NCI-H2227 (cell line): Measurements from ENCODE around the gene ADTRP.

Source experiments
- DNase-seq: peaks from one replicate; lab custom pipeline; 2025; ENCODE audit not compliant: unreplicated experiment; lab: John Stamatoyannopoulos, UW

The ADTRP gene

DNA sequence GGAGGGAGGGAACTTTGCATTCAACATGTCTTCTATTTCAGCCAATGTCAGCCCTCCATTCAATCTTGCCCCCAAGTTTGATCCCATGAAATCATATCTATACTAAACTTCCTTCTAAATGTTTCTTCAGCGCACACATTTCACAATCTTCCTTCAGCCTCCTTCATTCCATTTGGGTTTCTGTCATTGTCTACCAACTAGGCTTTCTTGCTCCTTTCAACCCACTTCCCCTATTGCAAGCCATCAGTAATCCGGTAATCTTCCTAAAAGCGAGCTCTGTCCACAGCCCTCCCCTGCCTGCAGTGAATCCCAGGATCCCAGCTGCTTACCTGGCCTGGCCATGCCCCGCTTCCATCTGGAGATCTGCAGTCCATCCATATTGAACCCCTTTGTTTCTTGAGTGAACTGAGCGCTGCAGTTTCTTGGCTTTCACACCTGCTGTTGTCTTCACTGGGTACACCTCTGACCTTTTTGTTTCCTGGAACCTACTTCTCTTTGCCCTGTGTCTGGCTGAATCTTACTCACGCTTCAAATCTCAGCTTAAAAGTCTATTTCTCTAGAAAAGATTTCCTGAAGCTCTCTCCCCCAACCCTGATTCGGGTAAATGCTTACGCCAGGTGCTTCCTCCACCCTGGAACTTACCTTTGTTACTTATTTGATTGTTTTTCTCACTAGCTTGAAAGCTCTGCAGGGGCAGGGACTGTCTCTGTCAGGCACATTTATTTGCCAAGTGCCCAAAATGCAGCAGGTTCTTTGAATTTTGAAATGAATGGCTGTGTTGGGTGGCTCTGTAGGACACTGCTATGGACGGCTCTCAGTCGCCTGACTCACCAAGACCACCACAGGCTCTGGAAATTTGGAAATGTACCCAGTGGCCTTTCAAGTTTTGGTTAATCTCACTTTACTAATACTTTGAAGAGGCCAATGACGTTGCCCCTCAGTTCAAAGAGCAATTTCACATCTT, 50.3 kb downstream of the ADTRP start:
- DNase-seq = no peak

DNA sequence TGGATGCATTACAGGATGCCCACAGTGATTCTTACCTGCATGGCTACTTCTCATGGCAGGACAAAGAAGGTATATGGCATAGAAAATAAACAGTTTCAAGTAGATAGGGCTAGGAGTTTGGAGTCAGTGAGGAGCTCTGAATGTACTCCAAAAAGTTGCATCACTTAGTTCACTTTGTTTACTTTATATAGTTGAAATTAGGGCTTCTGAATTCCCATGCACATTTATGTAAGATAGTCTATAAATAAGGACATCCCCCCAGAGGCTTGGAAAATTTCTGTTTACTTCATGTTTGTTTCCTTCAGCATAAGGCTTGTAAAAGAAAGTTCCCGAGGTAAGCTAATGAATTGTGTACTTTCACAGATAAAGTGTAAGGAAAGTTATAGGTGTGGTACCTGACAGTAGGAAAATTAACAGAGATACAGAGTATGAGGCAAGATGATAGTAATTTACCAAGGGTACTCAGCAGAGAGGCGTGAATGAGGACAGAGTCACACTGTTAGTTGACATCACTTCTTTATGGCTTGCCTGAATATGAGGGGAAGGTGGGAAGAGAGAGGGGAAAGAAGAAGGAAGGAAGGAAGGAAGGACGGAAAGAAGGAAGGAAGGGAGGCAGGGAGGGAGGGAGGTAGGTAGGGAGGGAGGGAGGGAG, 51.1 kb downstream of the ADTRP start:
- DNase-seq = no peak

DNA sequence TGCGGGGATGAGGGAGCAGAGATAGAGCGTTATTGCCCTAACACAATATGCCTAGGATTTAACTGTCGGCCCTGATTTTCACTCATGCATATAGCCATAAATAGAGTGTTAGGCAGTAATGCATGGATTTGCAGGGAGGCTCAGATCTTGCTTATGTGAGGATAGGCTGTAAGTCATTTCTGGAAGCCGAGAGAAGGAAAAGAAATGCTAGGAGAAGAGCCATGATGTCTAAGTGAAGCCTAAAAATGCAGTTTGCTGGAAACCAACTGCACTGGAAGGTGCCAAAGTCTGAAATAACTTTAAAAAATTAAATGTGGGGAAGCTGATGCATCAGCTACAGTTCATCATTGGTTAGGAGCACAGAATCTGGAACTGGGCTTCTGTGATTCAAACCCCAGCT, 54.3 kb downstream of the ADTRP start:
- no peak for DNase-seq

DNA sequence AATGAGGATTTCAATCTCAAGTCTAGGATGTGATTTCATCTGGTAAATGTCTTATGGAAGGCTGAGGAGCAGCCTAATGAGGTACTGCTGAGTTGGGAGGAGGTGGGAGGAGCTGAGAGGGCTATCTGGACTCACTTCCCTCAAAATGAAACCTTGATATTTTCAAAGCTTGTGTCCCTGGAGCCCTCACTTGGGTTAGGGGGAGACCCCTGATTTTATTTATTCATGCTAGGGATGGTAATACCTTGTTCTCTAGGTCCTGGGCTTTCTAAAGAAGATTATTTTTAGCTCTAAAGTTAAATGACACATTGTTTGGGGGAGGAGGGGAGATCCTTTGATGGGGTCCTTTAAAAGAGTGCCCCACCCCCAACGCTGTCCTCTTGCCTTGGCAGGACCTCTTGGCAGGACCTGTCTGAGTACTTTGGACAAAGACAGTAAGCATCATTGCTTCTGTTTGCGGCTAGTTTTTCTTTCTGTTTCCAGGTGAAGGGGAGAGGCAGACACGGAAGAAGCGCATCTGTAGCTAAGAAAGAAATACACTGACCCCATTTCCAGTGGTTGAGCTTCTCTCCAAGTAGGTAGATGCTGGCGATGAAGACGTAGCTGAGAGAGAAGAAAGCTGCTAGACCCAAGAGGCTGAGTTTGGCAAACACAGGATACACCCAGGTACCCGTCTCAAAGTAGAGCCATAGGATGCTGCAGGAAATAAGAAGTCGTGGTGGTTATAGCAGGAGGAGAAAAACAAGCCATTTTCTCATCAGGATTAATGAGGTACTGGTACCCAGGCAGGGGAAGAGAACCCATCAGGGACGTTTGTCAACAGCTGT, 55.6 kb downstream of the ADTRP start:
- DNase-seq = no peak

DNA sequence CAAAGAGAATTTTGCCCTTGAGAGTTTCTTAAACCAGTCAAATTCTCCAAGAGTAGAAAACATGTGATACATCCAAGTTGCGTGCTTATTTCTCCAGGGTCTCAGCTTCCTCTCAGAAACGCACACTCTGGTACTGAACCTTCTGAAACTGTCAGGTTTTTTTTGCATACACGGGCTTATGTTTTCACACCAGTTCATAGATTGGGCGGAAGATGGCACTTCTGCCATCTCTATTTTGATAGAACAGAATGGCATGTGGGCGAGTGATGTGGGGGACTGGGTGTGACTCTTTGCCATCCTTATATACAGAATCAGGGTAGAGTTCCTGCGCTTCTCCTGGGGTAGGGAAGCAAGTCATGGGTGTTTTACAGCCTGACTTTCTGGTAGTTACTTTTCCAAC, 56.4 kb downstream of the ADTRP start:
- no peak for DNase-seq

DNA sequence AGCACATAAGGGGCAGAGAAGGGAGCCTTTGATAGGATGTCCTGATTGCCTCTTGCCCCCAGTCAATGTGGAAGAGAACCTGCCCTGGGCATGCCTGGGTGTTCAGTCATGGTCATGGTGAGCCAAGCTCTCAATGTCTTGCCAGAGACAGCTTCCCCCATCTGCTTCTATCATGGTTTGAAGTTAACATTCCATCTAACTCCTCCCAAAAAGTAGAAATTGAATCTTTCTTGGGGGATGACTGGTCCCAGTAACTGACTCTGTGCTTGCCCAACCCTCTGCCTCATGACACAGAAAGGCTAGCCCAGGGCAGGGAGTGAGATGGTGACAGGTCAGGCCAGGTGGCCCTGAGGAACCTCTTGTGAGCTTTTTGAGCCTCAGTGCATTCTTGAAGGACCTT, 60.1 kb downstream of the ADTRP start:
- DNase-seq = no peak

DNA sequence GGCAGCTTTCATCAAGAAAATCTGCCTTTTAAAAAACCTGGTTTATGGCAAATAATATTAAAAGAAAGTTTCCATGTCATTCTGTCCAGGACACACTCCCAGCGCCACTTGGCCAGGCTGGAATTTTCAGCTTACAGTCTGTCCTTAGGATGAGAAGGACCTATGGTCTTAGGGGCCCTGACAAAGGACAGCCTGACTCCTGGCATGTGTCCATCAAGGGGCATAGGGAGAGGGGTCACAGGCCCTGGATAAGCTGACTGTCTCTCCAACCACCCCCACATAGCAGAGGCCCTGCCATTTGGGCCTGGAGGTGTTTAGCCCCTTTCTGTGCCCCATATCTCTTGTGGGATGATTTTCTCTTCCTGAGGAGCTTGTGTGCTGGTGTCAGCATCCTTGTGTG, 60.6 kb downstream of the ADTRP start:
- DNase-seq = no peak

DNA sequence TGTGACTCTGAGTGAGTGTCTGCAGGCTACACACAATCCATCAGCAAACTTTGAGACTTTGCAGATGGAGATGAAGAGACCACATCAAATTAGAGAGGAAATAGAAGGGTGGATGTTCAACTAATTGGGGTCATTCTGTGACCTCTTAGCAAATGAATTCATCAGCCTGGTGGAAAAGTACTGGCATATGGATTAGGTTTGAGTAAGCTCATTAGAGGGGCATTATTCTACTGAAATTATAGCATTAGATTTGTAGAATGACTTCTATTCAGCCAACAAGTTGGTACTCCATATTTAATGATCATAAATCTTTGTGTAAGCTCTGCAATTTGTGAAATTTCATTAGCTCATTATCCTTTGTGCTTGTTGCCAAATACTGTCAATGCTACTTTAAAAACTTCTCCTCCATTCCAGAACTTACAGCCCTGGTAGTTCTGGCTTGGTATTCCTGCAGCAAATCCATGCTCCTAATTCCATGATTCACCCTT, 63.8 kb downstream of the ADTRP start:
- DNase-seq = no peak

DNA sequence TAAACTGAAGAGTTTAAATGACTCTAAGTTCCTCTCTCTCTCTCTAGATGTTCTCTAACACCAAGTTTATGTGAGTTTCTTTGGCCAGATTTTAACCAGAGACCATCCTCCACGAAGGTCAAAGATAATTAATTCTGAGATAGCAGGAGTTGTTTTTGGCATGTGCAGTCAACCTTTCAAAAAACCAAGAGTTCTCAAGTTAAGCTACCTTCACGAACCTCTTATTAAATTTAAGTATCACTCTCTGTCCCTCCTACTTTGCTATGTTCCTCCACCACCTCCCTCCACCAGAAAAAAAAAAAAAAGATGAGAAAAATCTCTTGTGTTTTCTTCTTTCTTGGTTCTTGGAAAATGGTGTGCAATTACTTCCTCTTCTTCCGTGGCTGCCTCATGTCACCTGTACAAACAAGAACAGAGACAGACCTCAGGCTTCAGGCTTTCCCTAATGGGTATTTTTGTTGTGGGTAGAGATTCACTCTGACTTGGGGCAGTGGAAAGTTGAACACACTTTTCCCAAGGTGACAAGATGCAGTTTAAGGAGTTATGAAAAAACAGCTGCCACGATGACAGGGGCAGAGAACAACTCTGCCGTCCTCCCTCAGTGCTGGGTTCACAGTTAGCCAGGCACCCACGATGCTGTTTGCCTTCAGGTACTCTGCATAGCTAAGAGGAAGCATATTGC, 64.3 kb downstream of the ADTRP start:
- no peak for DNase-seq

DNA sequence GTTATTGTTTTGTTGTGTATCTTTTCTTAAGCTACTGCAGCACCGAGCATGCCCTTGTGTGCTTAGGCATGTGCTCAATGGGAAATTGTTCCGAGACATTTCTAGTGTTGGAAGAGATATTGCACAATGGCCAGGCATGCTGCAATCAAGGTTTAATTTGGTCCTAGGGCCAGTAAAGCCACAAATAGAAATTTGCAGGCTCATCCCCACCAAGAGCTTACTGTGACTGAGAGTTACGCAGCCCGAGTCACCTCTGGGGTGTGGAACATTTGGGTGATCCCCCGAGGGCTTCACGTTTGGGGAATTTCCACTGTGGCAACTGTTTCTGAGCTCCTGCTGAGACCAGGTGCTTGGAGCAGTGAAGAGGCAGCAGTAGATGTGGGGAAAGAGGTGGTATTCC, 65.8 kb downstream of the ADTRP start:
- DNase-seq = no peak

DNA sequence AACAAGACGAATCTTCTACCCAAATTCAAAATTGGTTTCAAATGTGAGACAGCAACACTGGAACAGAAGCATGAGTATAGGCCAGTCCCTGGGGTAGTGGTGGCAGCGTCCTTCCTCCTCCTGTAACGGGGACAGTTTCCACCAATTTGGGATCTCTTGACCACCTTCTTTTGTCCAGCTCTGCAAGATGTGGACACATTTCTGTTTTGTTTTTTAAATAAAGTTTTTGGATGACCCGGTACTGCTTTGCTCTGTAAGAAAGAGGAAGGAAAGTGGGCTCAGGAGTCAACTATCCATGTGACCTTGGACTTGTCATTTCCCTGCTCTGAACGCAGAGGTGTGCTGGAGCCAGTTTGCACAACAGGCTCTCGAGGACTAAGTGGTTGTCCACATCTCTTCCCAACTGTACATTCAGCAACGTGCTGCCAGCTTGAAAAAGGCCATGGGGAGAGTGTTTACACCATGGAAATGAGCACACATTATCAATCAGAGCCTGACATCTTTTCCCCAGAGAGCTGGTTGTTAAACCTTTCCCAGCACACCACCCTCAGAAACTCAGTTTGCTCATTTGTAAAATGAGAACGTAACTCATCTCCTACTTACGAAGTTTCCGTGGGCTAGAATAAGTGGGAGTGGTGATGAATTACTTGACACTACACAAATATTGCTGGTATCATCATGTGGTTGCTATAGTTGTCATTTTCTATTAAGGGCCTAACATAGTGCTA, 66.5 kb downstream of the ADTRP start:
- no peak for DNase-seq

DNA sequence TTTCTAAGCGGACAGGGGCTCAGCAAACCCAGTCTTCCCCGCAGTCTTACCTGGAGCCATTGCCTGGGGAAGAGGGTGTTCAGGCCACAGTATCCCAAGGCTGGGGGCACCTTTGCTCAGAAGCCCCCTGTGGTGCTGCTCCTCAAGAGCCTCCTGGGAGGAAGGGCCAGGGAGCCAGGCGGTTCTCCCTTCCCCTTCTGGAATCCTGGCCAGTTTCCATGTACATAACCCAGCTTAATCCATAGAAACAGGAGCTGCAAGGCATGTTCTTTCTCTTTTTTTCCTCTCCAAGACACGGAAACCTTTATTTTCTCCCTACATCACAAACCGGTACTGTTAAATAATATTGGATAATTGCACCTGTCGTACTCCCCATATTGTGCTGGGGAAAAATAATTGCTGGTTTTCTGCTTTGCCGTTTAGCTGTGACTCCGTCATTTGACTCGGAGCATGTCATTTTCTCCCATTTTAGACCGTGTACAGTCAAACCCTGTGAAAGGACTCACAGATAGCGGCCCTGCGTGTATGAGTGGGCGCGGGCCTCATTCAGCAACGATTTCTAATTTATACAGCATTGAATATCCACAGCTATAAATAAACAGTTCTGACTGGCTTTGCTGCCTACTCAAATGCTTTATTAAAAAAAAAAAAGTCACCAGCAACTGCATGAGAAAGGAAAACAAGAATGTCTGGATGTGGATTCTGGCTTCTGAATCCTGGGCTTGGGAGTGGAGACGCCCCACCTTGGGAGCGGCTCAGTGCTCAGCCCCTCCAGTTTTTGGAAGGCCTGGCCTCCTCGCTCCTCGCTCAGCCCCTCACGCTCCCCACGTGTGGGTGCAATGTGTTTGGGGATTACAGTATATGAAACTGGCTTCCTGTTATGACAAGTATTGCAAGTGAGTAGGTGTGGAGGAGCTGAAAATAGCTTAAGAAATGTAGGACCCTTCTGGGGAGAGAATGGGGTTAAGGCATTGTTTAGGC, 67.3 kb downstream of the ADTRP start:
- DNase-seq = peak; percentile 95

DNA sequence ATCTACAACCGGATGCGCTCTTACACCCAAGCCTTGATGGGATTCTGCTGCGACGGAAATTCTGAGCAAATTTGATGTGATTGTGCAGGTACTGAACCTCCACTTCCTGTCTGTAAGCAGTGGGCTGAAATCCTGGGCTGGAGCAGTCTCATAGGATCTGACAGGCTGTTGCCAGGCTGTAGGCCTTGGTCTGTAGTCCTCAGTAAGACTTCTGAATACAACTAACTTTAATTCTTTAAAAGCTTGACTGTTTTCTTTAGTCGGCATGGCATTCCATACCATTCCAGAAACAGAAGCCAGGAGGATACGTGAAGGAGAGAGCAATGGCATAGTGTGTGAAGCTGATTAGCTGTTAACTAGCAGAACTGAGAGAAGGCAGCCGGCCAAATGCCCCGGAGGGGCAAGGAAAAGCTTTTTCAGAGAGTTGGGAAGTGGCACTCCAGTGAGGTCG, 68.3 kb downstream of the ADTRP start:
- DNase-seq = peak; percentile 76

DNA sequence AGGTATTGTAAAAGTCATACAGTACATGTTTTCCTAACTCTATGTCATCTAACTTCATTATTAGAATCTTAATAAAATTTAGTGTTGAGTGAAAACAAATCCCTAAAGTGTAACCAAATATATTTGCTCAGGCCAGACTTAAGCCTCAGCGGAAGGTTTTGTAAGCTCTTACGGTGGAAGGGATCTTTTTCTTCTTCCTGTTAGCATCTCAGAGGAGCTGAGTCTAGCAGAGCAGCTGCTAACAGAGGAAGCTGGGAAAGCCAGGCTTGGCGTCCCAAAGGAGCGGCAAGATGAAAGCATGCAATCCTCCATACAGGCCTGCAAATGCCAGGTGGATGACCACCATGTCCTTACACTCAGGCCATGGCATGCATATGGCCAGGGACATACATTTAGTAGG, 72.4 kb downstream of the ADTRP start:
- no peak for DNase-seq

DNA sequence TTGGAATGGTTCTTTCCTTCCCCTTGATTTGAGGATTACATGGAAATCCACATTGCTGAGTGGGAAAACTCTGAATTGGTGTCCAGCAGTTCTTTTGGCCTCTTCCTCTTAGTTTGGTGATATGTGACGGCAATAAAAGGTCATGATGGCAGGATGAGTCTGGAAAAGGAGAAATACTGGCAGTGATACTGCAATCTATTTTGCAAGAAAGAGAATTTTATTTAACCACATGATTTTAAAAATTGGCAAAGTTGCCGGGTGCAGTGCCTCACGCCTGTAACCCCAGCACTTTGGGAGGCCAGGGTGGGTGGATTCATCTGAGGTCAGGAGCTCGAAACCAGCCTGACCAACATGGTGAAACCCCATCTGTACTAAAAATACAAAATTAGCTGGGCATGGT, 73.1 kb downstream of the ADTRP start:
- DNase-seq = no peak

DNA sequence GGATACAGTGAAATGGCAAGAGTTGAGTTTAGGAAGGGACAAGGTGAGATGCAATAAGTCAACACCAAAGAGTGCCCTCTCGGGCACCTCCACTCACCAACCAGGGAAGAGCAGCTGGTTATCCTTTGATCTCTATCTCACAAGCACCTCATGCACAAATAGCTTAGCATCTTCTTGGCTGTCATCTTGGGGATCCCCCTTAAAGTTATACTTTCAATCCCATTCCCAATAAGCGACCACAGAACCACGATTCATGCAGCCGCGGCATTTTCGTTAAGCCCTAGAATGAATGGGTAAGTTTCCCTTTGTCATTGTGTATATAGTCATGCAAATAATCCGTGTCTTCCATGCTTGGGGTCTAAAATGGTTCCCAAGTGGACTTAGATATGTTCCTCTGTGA, 73.5 kb downstream of the ADTRP start:
- no peak for DNase-seq

DNA sequence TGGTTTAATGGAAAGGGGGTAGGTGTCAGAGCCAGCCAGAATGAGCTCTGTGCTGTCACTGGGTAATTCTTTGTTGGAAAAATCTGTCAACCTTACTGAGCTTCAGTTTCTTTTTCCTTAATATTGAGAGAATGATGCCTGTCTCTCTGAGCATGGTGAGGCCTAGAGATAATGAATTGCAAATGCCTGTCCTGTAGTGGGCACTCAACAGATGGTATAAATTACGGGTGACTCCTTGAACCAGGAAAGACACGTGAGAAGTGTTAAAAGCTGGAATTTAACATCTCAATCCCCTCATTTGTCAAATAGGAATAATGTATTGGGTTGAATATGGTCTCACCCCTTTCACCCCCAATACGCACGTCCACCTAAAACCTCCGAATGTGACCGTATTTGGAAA, 74.9 kb downstream of the ADTRP start:
- DNase-seq = no peak

DNA sequence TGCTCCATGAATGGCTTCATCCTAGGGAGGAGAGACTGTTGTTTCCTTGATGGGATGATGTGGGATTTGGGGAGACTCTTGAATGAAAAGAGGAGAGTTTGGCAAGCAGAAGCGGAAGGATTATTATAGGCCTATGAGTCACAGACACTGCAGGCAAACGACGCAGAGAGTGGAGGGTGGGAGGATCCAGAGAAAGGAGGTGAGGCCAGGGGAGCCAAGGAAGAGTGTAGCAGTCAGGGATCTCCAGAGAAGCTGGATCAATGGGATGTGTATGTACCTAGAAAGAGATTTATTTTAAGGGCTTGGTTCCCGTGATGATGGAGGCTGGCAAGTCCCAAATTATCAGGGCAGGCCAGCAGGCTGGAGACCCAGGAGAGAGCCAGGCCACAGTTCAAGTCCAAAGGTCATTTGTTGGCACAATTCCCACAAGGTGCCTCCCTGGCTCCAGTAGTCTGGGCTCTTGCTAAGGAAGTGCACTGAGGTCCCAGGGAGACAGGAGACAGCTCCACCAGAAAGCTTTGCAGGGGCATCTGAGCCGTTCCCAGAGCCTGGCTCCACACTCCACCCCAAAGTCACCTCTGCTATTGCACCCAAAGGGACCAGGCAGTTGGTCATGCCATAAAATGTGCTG, 76.0 kb downstream of the ADTRP start:
- DNase-seq = no peak

DNA sequence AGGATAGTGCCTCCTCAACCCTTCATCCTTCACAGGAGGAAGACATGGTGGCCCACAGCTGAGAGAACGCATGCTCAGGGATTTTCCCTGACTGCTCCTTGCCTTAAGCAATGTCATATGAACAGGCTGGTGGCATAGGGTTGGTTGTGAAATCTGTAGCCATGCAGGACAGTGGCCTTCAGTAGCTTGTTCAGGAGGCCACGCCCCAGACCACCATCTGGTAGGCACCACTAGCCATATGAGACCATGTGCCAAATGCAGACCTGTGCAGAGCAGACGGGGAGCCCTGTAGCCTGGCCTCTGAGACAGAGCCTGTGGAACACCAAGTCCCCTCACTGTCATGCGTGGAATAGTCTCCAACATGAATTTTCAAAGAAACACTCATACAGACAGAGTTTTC, 76.5 kb downstream of the ADTRP start:
- no peak for DNase-seq
